GM12878 (cell line): ENCODE measurements around the gene CFAP141.
"Not testable (repeated sequence)": the region's sequence is repeated elsewhere in the genome, so short reads cannot be mapped to it uniquely, and the experiment has no call there.

Experiments
- EP300 ChIP-seq, 2 experiments: fragments of 150-350 bp in 1 of 2; IDR thresholded peaks; 2 replicates each; pipeline ENCODE4 v1.6.1; 2011 to 2012; ENCODE audit warnings: low read depth in 2 of 2, low read length in 2 of 2, borderline replicate concordance in 1 of 2, improper control_type of control experiment in 1 of 2, inconsistent platforms in 1 of 2; ENCODE audit not compliant: control insufficient read depth in 1 of 2
- HDAC2 ChIP-seq: fragments of 200-600 bp; sonication (generic); IDR thresholded peaks from 2 replicates; pipeline ENCODE4 v1.6.1; 2017
- RCOR1 ChIP-seq: conservative IDR thresholded peaks from 2 replicates; pipeline ENCODE4 v1.6.1; 2012; ENCODE audit warnings: low read depth, low read length, improper control_type of control experiment
- TF ChIP-seq, protein P1 (sequence below): IDR thresholded peaks from 2 replicates; pipeline ENCODE4 v1.6.1; 2011; ENCODE audit warnings: borderline replicate concordance, low read depth, mild to moderate bottlenecking, moderate library complexity, mixed read lengths, low read length; ENCODE audit not compliant: insufficient read depth; ENCODE audit errors: extremely low read length
- TF ChIP-seq, protein P2 (sequence below): IDR thresholded peaks from 2 replicates; pipeline ENCODE4 v1.6.1; 2012; ENCODE audit warnings: low read depth, low read length, improper control_type of control experiment

DNA sequence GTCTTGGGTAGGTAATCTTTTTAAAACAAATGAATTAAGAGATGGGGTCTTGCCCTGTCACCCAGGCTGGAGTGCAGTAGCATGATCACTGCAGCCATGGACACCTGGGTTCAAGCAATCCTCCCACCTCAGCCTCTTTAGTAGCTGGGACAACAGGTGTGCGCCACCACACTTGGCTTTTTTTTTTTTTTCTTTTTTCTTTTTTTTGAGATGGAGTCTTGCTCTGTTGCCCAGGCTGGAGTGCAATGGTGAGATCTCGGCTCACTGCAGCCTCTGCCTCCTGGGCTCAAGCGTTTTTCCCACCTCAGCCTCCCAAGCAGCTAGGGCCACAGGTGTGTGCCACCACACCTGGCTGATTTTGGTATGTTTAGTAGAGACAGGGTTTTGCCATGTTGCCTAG is 25.0 kb upstream of the CFAP141 start:
- not testable (repeated sequence) for TF ChIP-seq RCOR1; HDAC2; EP300 (IDR thresholded peaks at IDR 0.05; ENCODE audit: borderline replicate concordance in 1 of 2, control insufficient read depth in 1 of 2, low read depth in 2 of 2, low read length in 2 of 2)
- TF ChIP-seq, protein P1, sequence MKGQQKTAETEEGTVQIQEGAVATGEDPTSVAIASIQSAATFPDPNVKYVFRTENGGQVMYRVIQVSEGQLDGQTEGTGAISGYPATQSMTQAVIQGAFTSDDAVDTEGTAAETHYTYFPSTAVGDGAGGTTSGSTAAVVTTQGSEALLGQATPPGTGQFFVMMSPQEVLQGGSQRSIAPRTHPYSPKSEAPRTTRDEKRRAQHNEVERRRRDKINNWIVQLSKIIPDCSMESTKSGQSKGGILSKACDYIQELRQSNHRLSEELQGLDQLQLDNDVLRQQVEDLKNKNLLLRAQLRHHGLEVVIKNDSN = not testable (repeated sequence)
- TF ChIP-seq, protein P2, sequence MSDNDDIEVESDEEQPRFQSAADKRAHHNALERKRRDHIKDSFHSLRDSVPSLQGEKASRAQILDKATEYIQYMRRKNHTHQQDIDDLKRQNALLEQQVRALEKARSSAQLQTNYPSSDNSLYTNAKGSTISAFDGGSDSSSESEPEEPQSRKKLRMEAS = not testable (repeated sequence)
